Measurements from ENCODE around the gene CYP2D6. TPM values are rescaled to one million over a fixed set of nuclear protein-coding genes. Genes with fewer than 3 reads are reported as not detected.

The CYP2D6 gene
- total and polyA plus RNA-seq, 2 of the 8 experiments (the other 6 are each of a cell fraction or from before 2014, with no cell fraction given), result 0.93 to 1.7 TPM

DNA sequence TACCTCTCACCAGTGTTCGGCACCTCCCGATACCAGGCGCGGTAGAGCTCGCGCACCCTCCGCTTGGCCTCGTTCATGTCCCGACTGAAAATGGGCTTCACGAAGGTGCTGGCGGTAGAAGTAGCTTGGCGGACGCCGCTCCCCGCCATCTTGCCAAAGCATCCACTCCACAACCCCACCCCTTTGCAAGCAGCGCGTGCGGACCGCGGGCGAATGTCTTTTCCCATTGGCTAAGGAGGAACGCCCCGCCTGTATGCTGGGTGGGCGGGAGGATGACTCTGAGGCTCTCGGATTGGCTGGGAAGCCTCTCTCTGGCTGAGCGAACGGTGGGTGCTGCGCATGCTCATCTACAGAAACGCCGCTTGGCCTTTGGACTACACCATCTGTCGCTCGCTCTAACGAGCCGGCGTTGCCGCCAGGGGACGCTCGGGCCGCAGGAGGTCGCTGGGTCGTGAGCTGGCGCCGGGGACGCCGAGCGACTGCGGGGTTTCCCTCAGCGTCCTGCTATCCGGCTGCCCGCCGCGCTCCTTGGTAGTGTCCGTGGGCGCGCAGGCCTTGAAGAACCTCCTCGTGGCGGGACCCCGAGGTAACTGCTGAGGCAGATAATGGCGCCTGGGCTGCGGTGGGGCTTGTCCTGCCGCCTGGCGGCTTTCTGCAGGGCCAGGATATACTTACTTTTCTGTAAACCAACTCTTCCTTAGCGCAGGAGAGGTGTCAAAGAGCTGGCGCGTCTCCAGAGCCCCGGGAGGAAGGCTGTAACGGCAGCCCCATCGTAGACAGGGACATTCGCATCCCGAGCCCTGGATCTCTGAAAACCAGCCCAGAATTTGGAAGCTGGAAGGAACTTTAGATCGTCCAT is 39.8 kb downstream of the CYP2D6 start, which contains the start of gene NDUFA6 (continued):
- no peak for TF ChIP-seq FOSL1 (IDR thresholded peaks at IDR 0.05; ENCODE audit: insufficient read depth, low read depth, low read length)
- no peak for TF ChIP-seq EZH2 (IDR thresholded peaks at IDR 0.05; ENCODE audit: low read depth, low read length, severe bottlenecking)
- no peak for TF ChIP-seq JUN (IDR thresholded peaks at IDR 0.05; ENCODE audit: low read depth, low read length)
- TF ChIP-seq POU5F1 (IDR thresholded peaks at IDR 0.05; ENCODE audit: low read depth, low read length), result no peak
- TF ChIP-seq RFX5 (IDR thresholded peaks at IDR 0.05; ENCODE audit: borderline replicate concordance, low read depth, low read length), result no peak
- no peak for TF ChIP-seq SAP30 (IDR thresholded peaks at IDR 0.05; ENCODE audit: insufficient read depth, insufficient replicate concordance, low read length)
- TF ChIP-seq CHD1 (IDR thresholded peaks at IDR 0.05; ENCODE audit: low read depth, low read length), result no peak
- TF ChIP-seq RXRA (IDR thresholded peaks at IDR 0.05; ENCODE audit: insufficient read depth, low read depth, low read length), result 0 out of 2 replicates have a peak, but pooled peaks have one; percentile 37
- TF ChIP-seq JUND (IDR thresholded peaks at IDR 0.05; ENCODE audit: low read length), result no peak
- no peak; the same call in 1 of the 2 replicates for TF ChIP-seq CREB1 (IDR thresholded peaks at IDR 0.05)
- peak; percentile 85; the same call in 1 of the 2 replicates for TF ChIP-seq SP1 (IDR thresholded peaks at IDR 0.05; ENCODE audit: low read depth, low read length)
- peak; percentile 94 for TF ChIP-seq YY1 (IDR thresholded peaks at IDR 0.05; ENCODE audit: low read depth, low read length)
- no peak for TF ChIP-seq ZNF274 (IDR thresholded peaks at IDR 0.05; ENCODE audit: borderline replicate concordance, extremely low read depth, low read length)
- no peak; the same call in 1 of the 2 replicates for TF ChIP-seq SP4 (IDR thresholded peaks at IDR 0.05; ENCODE audit: low read length)
- no peak for TF ChIP-seq GABPA (IDR thresholded peaks at IDR 0.05; ENCODE audit: borderline replicate concordance, insufficient read depth, low read length)
- TF ChIP-seq, protein P1, sequence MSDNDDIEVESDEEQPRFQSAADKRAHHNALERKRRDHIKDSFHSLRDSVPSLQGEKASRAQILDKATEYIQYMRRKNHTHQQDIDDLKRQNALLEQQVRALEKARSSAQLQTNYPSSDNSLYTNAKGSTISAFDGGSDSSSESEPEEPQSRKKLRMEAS (IDR thresholded peaks at IDR 0.05), result peak; percentile 79
- no peak for TF ChIP-seq KDM5A (IDR thresholded peaks at IDR 0.05; ENCODE audit: low read length)
- no peak for TF ChIP-seq SP2 (IDR thresholded peaks at IDR 0.05; ENCODE audit: low read length)
- TF ChIP-seq HDAC6 (IDR thresholded peaks at IDR 0.05; ENCODE audit: low read depth, low read length), result no peak

Measured in H1 (cell line).